Epithelial cell of proximal tubule (primary cell): ENCODE measurements around the gene GPR15LG. TPM values are rescaled to one million over a fixed set of nuclear protein-coding genes. Genes with fewer than 3 reads are reported as not detected.

Experiments
- DNase-seq: peaks from one replicate; pipeline ENCODE4 v3.0.0-alpha.2; 2011; ENCODE audit warnings: low read depth
- H3K4me3 ChIP-seq: 2 replicates; pipeline ENCODE4 v1.5.1; 2011; ENCODE audit warnings: low read depth, mild to moderate bottlenecking, low read length
- CTCF ChIP-seq: conservative IDR thresholded peaks from 2 replicates; pipeline ENCODE4 v1.5.1; 2012; ENCODE audit warnings: low read depth, mild to moderate bottlenecking, low read length
- total RNA-seq: library from RNA; depleted of rRNA; stranded (reverse); fragments of >200 nt; gene quantifications from 2 replicates; pipeline ENCODE4 v1.2.3, GENCODE V29; 2015

Gene GPR15LG
- total RNA-seq, 1 donor from 2014 or later, result not detected

- DNase-seq, result no peak
- TF ChIP-seq CTCF, result no peak
- H3K4me3 ChIP-seq, result no peak overlapping the region
Measured at GRCh38 chr10:84185526-84186175, 12.1 kb downstream of the GPR15LG start.

- no peak for DNase-seq
- no peak for TF ChIP-seq CTCF
- no peak overlapping the region for H3K4me3 ChIP-seq
Measured at GRCh38 chr10:84188815-84189214, 15.2 kb downstream of the GPR15LG start.

GRCh38 chr10:84190621-84191020 lies 17.0 kb downstream of the GPR15LG start:
- no peak for DNase-seq

GRCh38 chr10:84191106-84191505 lies 17.5 kb downstream of the GPR15LG start:
- no peak for DNase-seq
- no peak for TF ChIP-seq CTCF
- H3K4me3 ChIP-seq, result no peak overlapping the region

More at GRCh38 chr10:84190621-84191020, 17.0 kb downstream of the GPR15LG start:
- TF ChIP-seq CTCF, result no peak
- no peak overlapping the region for H3K4me3 ChIP-seq

- no peak for DNase-seq
- no peak for TF ChIP-seq CTCF
- H3K4me3 ChIP-seq, result no peak overlapping the region
Measured at GRCh38 chr10:84193327-84193726, 19.7 kb downstream of the GPR15LG start.

GRCh38 chr10:84193846-84194423 lies 20.3 kb downstream of the GPR15LG start:
- no peak for TF ChIP-seq CTCF
- no peak for DNase-seq
- H3K4me3 ChIP-seq, result peak overlapping the region; percentile 56

- H3K4me3 ChIP-seq, result peak within 1 kb of the TSS; percentile 56
Measured at GRCh38 chr10:84194424-84195043, 20.9 kb downstream of the GPR15LG start, which contains the start of gene CDHR1. Gene CDHR1, plus strand, starts transcription at chr10:84194537. Its CDS starts 224 bp downstream, at chr10:84194761.

More at GRCh38 chr10:84194424-84195043, 20.9 kb downstream of the GPR15LG start, which contains the start of gene CDHR1:
- TF ChIP-seq CTCF, result no peak
- no peak for DNase-seq
